MM.1S (cell line): ENCODE results near the gene SSTR1.

ENCODE experiments used
- DNase-seq: peaks from one replicate; pipeline ENCODE4 v3.0.0-alpha.2; 2015
- H2AFZ ChIP-seq: fragments of 300-600 bp; sonication (generic); 2 replicates; pipeline ENCODE4 v1.6.0; 2016; ENCODE audit warnings: antibody characterized with exemption, low read length
- H3F3A ChIP-seq: fragments of 300-600 bp; sonication (generic); 2 replicates; pipeline ENCODE4 v1.6.1; 2016; ENCODE audit warnings: mild to moderate bottlenecking, antibody characterized with exemption, low read length, moderate library complexity, mixed read lengths; ENCODE audit not compliant: insufficient read depth
- H3K27ac ChIP-seq: fragments of 300-600 bp; sonication (generic); 2 replicates; pipeline ENCODE4 v1.5.1; 2016; ENCODE audit warnings: mild to moderate bottlenecking, low read length
- H3K27me3 ChIP-seq: fragments of 300-600 bp; sonication (generic); replicated peaks from 2 replicates; pipeline ENCODE4 v1.6.0; 2016; ENCODE audit warnings: low read length; ENCODE audit not compliant: insufficient read depth
- H3K36me3 ChIP-seq: fragments of 300-600 bp; sonication (generic); replicated peaks from 2 replicates; pipeline ENCODE4 v1.6.1; 2016; ENCODE audit warnings: mild to moderate bottlenecking, low read length, mixed read lengths; ENCODE audit not compliant: insufficient read depth
- H3K4me1 ChIP-seq: fragments of 300-600 bp; sonication (generic); 2 replicates; pipeline ENCODE4 v1.6.1; 2016; ENCODE audit warnings: low read length, mixed read lengths
- H3K4me2 ChIP-seq: fragments of 300-600 bp; sonication (generic); 2 replicates; pipeline ENCODE4 v1.6.0; 2016; ENCODE audit warnings: low read depth, low read length
- H3K4me3 ChIP-seq: fragments of 300-600 bp; sonication (generic); 2 replicates; pipeline ENCODE4 v1.5.1; 2016; ENCODE audit warnings: low read length, mixed read lengths
- H3K79me2 ChIP-seq: fragments of 300-600 bp; sonication (generic); 2 replicates; pipeline ENCODE4 v1.6.1; 2016; ENCODE audit warnings: mixed run types, low read length, mixed read lengths
- H3K9ac ChIP-seq: fragments of 300-600 bp; sonication (generic); 2 replicates; pipeline ENCODE4 v1.6.1; 2016; ENCODE audit warnings: low read length, mixed read lengths
- H3K9me2 ChIP-seq: fragments of 300-600 bp; sonication (generic); replicated peaks from 2 replicates; pipeline ENCODE4 v1.6.1; 2016; ENCODE audit warnings: mild to moderate bottlenecking, low read length, mixed read lengths; ENCODE audit not compliant: insufficient read depth
- H3K9me3 ChIP-seq: fragments of 300-600 bp; sonication (generic); replicated peaks from 2 replicates; pipeline ENCODE4 v1.6.1; 2016; ENCODE audit warnings: mild to moderate bottlenecking, low read length, mixed read lengths; ENCODE audit not compliant: insufficient read depth
- H4K20me1 ChIP-seq: fragments of 300-600 bp; sonication (generic); 2 replicates; pipeline ENCODE4 v1.6.1; 2016; ENCODE audit warnings: mild to moderate bottlenecking, low read length, moderate library complexity, mixed read lengths; ENCODE audit not compliant: insufficient read depth
- CTCF ChIP-seq: fragments of 300-600 bp; sonication (generic); IDR thresholded peaks from 2 replicates; pipeline ENCODE4 v1.5.1; 2016; ENCODE audit warnings: antibody characterized with exemption, low read length, mixed read lengths
- EZH2 ChIP-seq: fragments of 300-600 bp; sonication (generic); optimal IDR thresholded peaks from 2 replicates; pipeline ENCODE3; 2017; ENCODE audit warnings: low read depth, mild to moderate bottlenecking, antibody characterized with exemption, low read length, mixed read lengths
- EZH2phosphoT487 ChIP-seq: fragments of 300-600 bp; sonication (generic); IDR thresholded peaks from 2 replicates; pipeline ENCODE4 v1.6.1; 2018; ENCODE audit warnings: antibody characterized with exemption, low read length

The SSTR1 gene

GRCh38 chr14:38197001-38197783, 10.5 kb upstream of the SSTR1 start:
- Histone ChIP-seq H3K9ac (no peak overlapping the region), H3K79me2 (no peaks in the 10 kb centered on the region)

GRCh38 chr14:38197784-38198335, 9.8 kb upstream of the SSTR1 start:
- H3K4me2 ChIP-seq = no peak overlapping the region

More at GRCh38 chr14:38197001-38197783, 10.5 kb upstream of the SSTR1 start:
- no peaks in the 10 kb centered on the region for H3K36me3 ChIP-seq
- no peaks in the 10 kb centered on the region for H4K20me1 ChIP-seq
- H3K4me1 ChIP-seq = no peaks in the 10 kb centered on the region
- TF ChIP-seq EZH2 (no peak), CTCF (peak; percentile 35)
- no peak overlapping the region for H3K27ac ChIP-seq
- H3K4me3 ChIP-seq = no peak overlapping the region
- no peak overlapping the region for H3K4me2 ChIP-seq
- no peaks in the 10 kb centered on the region for H3K9me3 ChIP-seq
- H3K27me3 ChIP-seq = no peaks in the 10 kb centered on the region
- no peak overlapping the region for H2AFZ ChIP-seq
- no peaks in the 10 kb centered on the region for H3F3A ChIP-seq
- peak; percentile 6 for DNase-seq
- no peaks in the 10 kb centered on the region for H3K9me2 ChIP-seq

GRCh38 chr14:38198425-38198824, 9.3 kb upstream of the SSTR1 start:
- no peak overlapping the region for H2AFZ ChIP-seq
- H3F3A ChIP-seq = no peaks in the 10 kb centered on the region
- no peak overlapping the region for H3K9ac ChIP-seq

More at GRCh38 chr14:38197784-38198335, 9.8 kb upstream of the SSTR1 start:
- Histone ChIP-seq H3K27me3 (no peaks in the 10 kb centered on the region), H4K20me1 (no peaks in the 10 kb centered on the region), H3K9me3 (no peaks in the 10 kb centered on the region), H3K79me2 (no peaks in the 10 kb centered on the region), H3K9me2 (no peaks in the 10 kb centered on the region), H3K4me3 (no peak overlapping the region), H3F3A (no peaks in the 10 kb centered on the region), H3K4me1 (no peaks in the 10 kb centered on the region), H3K9ac (no peak overlapping the region), H3K36me3 (no peaks in the 10 kb centered on the region), H2AFZ (no peak overlapping the region), H3K27ac (no peak overlapping the region)
- DNase-seq = no peak
- TF ChIP-seq CTCF (no peak), EZH2 (no peak), EZH2phosphoT487 (no peak)

More at GRCh38 chr14:38198425-38198824, 9.3 kb upstream of the SSTR1 start:
- H3K4me2 ChIP-seq = no peak overlapping the region
- H3K36me3 ChIP-seq = no peaks in the 10 kb centered on the region
- H3K27me3 ChIP-seq = no peaks in the 10 kb centered on the region
- TF ChIP-seq EZH2 = no peak
- TF ChIP-seq CTCF = no peak
- TF ChIP-seq EZH2phosphoT487 = no peak
- H3K4me1 ChIP-seq = no peaks in the 10 kb centered on the region
- H4K20me1 ChIP-seq = no peaks in the 10 kb centered on the region
- no peak overlapping the region for H3K27ac ChIP-seq
- no peaks in the 10 kb centered on the region for H3K79me2 ChIP-seq
- no peak for DNase-seq
- no peak overlapping the region for H3K4me3 ChIP-seq
- H3K9me3 ChIP-seq = no peaks in the 10 kb centered on the region
- H3K9me2 ChIP-seq = no peaks in the 10 kb centered on the region
